Mucosa of descending colon (tissue), 3 donors: ENCODE measurements around the gene LPCAT2. TPM values are rescaled to one million over a fixed set of nuclear protein-coding genes. Genes with fewer than 3 reads are reported as not detected.

Experiments used
- ATAC-seq: fragments of 200-7000 bp; cut with Tn5 transposase; one replicate; pipeline ENCODE4 v1.9.1; 2020; ENCODE audit warnings: mild to moderate bottlenecking, moderate library complexity
- DNase-seq, 3 donors: peaks; one replicate each; pipeline ENCODE4 v3.0.0-alpha.2; 2020
- H3K36me3 ChIP-seq: fragments of 200-600 bp; one replicate; pipeline ENCODE4 v1.8.0; 2021; ENCODE audit warnings: low read depth, mild to moderate bottlenecking
- H3K4me1 ChIP-seq: fragments of 200-600 bp; one replicate; pipeline ENCODE4 v1.8.0; 2021; ENCODE audit warnings: low read depth, mild to moderate bottlenecking
- H3K4me3 ChIP-seq: fragments of 200-600 bp; one replicate; pipeline ENCODE4 v1.8.0; 2021; ENCODE audit warnings: mild to moderate bottlenecking
- H3K9me3 ChIP-seq: fragments of 200-600 bp; one replicate; pipeline ENCODE4 v1.8.0; 2021; ENCODE audit warnings: mild to moderate bottlenecking
- intact Hi-C, 2 donors: fragments of 100-400 bp; cut with DNase I in 1 of 2; cut with micrococcal nuclease in 1 of 2; formaldehyde crosslinking; loops; one replicate each; pipeline versions ENCODE4 v1.11.0 to v1.11.1; 2022; cut with DNase I, micrococcal nuclease
- total RNA-seq, 3 donors: library from RNA; stranded (reverse); fragmentation: NEBNext Ultra II Directional in 2 of 3; extraction: Animal tissue kit (Norgen Biotek cat#: 25700) in 2 of 3; gene quantifications; one replicate each; pipeline versions ENCODE4 v1.2.1 to v1.2.4, GENCODE V29; 2021 to 2023
- TF ChIP-seq, protein P1 (sequence below): fragments of 200-600 bp; IDR thresholded peaks from one replicate; pipeline ENCODE4 v1.8.0; 2022; ENCODE audit warnings: antibody characterized with exemption, mild to moderate bottlenecking
- donor health status: DM: no; HTN: no; CAD: no; lungs with moderate emphysema.
- donor health status: DM: no; HTN: no; CAD: no.
- donor health status: DM: no; HTN: yes; CAD: no.

LPCAT2 gene
- total RNA-seq, 3 donors from 2014 or later, result 11.3 to 22.1 (median 13.8) TPM

DNA sequence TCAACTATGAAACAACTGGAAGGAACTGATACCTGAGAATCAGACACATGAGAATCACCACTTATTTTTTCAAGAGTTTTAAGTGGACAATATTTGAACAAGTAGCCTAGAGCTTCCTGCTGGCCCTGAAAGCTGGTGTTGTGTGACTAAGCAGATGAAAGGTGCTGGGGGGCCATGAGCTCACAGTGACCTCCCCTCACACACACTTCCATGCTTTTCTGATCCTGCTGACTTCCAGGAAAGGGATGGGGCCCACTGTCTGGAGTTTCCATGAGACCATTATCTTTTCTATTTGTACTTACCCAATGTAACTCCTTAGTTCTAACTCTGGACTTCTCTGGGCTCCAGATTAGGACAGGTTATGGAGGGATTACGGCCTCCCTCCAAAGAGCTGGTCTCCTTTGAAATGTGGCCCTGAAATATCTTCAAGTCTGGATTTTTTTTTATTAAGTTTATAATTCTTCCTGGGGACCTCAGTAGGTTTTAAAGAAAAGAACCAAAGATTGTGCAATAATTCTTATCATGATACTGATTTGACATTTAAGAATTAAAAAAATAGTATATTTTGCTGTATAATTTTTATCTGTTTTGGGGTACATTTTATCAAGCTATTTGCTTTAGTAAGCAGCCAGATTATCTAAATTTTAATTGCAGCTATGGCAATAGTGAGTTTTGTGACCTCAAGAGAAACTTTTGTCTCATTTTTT lies 62.5 kb downstream of the LPCAT2 start:
- H3K4me3 ChIP-seq, result no peak overlapping the region
- ATAC-seq (no peak), DNase-seq (no peak)
- H3K9me3 ChIP-seq, result no peaks in the 10 kb centered on the region
- H3K36me3 ChIP-seq, result no peaks in the 10 kb centered on the region
- H3K4me1 ChIP-seq, result no peaks in the 10 kb centered on the region
- intact Hi-C loops, result no loop called here
- TF ChIP-seq, protein P1, sequence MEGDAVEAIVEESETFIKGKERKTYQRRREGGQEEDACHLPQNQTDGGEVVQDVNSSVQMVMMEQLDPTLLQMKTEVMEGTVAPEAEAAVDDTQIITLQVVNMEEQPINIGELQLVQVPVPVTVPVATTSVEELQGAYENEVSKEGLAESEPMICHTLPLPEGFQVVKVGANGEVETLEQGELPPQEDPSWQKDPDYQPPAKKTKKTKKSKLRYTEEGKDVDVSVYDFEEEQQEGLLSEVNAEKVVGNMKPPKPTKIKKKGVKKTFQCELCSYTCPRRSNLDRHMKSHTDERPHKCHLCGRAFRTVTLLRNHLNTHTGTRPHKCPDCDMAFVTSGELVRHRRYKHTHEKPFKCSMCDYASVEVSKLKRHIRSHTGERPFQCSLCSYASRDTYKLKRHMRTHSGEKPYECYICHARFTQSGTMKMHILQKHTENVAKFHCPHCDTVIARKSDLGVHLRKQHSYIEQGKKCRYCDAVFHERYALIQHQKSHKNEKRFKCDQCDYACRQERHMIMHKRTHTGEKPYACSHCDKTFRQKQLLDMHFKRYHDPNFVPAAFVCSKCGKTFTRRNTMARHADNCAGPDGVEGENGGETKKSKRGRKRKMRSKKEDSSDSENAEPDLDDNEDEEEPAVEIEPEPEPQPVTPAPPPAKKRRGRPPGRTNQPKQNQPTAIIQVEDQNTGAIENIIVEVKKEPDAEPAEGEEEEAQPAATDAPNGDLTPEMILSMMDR, result no peak

DNA sequence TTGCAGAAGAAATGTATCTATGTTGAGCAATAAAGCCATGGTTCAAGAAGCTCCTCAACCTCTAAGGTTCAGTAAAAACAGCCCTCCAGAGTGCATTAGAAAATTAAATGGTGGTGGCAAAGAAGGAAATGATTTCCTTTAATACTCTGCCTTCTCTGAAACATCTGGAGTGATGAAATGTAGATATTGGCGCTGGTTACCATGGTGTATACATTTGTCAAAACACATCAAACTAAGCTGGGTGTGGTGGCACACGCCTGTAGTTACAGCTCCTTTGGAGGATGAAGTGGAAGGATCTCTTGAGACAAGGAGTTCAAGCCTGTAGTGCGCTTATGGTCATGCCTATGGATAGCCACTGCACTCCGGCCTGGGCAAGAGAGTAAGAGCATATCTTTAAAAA lies 63.6 kb downstream of the LPCAT2 start:
- DNase-seq (no peak), ATAC-seq (peak; percentile 39)
- no peaks in the 10 kb centered on the region for H3K36me3 ChIP-seq
- TF ChIP-seq, protein P1, result no peak
- no peaks in the 10 kb centered on the region for H3K4me1 ChIP-seq
- no peak overlapping the region for H3K4me3 ChIP-seq
- intact Hi-C loops, result no loop called here
- no peaks in the 10 kb centered on the region for H3K9me3 ChIP-seq

DNA sequence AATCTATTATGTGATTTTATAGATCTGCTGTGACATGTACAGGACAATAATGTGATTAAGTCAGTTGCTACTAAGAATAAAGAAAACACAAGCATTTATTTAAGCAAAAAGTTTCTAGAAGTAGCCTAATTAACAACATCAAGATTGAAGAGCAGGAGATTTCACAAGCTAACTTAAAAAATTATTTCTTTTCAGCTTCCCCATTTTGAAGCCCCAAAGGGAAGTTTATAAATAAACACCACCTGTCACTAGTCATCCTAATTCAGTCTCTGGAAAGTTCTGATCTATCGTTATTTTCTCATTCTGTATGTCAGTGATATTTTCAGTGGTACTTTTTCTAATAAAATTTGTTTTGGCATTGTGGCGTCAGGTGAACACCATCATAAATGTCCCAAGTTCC lies 65.9 kb downstream of the LPCAT2 start:
- intact Hi-C loops, result no loop called here
- Histone ChIP-seq H3K4me1 (no peaks in the 10 kb centered on the region), H3K4me3 (no peak overlapping the region), H3K36me3 (no peaks in the 10 kb centered on the region), H3K9me3 (no peaks in the 10 kb centered on the region)
- ATAC-seq (no peak), DNase-seq (no peak)
- TF ChIP-seq, protein P1, result no peak

DNA sequence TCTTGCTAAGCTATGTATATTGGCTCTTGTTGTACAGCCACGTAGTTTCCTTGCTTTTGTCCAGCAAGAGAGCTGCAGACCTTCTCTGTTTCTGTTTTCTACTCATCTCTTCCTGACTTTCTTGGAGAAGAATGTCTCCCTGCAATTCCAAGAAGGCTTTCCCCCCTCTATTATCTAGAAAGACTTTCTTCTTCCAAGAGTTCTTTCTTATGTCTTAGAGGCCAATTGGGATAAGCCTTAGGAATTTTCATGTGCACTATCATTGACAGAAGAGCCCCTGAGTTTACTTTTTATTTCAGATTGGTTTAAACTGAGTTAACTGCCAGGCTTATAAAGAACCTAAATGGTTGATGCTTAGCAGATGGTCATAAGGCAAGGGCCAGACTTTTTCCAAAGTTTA lies 66.6 kb downstream of the LPCAT2 start:
- intact Hi-C loops, result no loop called here
- Histone ChIP-seq H3K9me3 (no peaks in the 10 kb centered on the region), H3K4me1 (no peaks in the 10 kb centered on the region), H3K4me3 (no peak overlapping the region), H3K36me3 (no peaks in the 10 kb centered on the region)
- no peak for ATAC-seq
- TF ChIP-seq, protein P1, result no peak
- no peak for DNase-seq

DNA sequence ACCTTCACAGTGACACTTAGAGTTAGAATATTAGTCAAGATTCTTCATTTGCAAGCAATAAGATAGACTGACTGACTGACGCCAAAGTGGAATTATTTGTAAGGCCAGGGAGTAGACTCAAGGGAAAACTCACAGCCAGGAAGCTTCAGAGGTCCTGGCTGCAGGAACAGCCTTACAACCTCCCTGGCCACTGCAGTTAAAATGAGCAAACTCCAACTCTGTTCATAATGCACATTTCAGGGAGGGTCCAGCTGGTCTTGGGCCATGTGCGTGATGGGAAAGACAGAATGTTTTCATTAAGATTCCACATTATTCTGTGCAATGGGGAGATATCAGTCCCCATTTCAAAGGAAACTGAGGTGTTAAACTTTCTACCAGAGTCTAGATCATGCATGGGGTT lies 67.5 kb downstream of the LPCAT2 start:
- intact Hi-C loops, result no loop called here
- DNase-seq, result no peak
- no peaks in the 10 kb centered on the region for H3K4me1 ChIP-seq
- H3K9me3 ChIP-seq, result no peaks in the 10 kb centered on the region
- TF ChIP-seq, protein P1, result no peak
- no peak overlapping the region for H3K4me3 ChIP-seq
- no peaks in the 10 kb centered on the region for H3K36me3 ChIP-seq
- no peak for ATAC-seq

DNA sequence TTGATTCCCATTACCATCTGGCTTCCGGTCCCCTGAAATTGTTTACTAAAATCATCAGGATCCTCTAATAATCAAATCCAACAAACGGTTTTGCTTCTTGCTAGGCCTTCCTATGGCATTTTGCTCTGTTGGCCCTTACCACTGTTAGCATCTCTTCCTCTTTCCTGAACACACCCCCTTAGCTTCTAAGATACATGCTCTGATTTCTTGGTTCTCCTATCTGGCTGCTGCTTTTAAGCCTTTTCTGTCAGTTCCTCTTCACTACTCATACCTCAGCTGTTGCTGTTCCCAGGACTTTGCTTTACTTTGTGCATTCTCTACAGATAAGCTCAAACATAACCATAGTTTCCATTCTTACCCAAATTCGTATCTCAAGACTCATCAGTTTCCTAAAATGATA lies 69.0 kb downstream of the LPCAT2 start:
- ATAC-seq, result no peak
- intact Hi-C loops, result no loop called here
- no peaks in the 10 kb centered on the region for H3K9me3 ChIP-seq
- no peaks in the 10 kb centered on the region for H3K4me1 ChIP-seq
- no peak for DNase-seq
- H3K4me3 ChIP-seq, result no peak overlapping the region
- TF ChIP-seq, protein P1, result no peak
- H3K36me3 ChIP-seq, result no peaks in the 10 kb centered on the region
